GM11168 (cell line): ENCODE results near the gene PRR5L.

ENCODE experiments used
- in situ Hi-C: fragments of 300-500 bp; cut with MboI; formaldehyde crosslinking; loops from one replicate; pipeline ENCODE4 v1.12.0; 2022; ENCODE audit warnings: low sequenced_read_pairs; ENCODE audit not compliant: unreplicated experiment

PRR5L gene

GRCh38 chr11:36394056-36394455, 98.0 kb downstream of the PRR5L start:
- in situ Hi-C loops = no loop called here

- in situ Hi-C loops = no loop called here
Measured at GRCh38 chr11:36394926-36395325, 98.8 kb downstream of the PRR5L start.

GRCh38 chr11:36395978-36396736, 100.1 kb downstream of the PRR5L start:
- in situ Hi-C loops = no loop called here

GRCh38 chr11:36398231-36398953, 102.3 kb downstream of the PRR5L start:
- in situ Hi-C loops = no loop called here

- in situ Hi-C loops = no loop called here
Measured at GRCh38 chr11:36399236-36399635, 103.1 kb downstream of the PRR5L start.

GRCh38 chr11:36399745-36400144, 103.7 kb downstream of the PRR5L start:
- in situ Hi-C loops = no loop called here

GRCh38 chr11:36400766-36401455, 104.8 kb downstream of the PRR5L start:
- in situ Hi-C loops = no loop called here

GRCh38 chr11:36402568-36403170, 106.6 kb downstream of the PRR5L start:
- in situ Hi-C loops = no loop called here

GRCh38 chr11:36403661-36404060, 107.6 kb downstream of the PRR5L start:
- in situ Hi-C loops = no loop called here

- in situ Hi-C loops = no loop called here
Measured at GRCh38 chr11:36404831-36405230, 108.7 kb downstream of the PRR5L start.

GRCh38 chr11:36405585-36406367, 109.7 kb downstream of the PRR5L start:
- in situ Hi-C loops = no loop called here

- in situ Hi-C loops = no loop called here
Measured at GRCh38 chr11:36407356-36407755, 111.3 kb downstream of the PRR5L start.

- in situ Hi-C loops = no loop called here
Measured at GRCh38 chr11:36408498-36409136, 112.5 kb downstream of the PRR5L start.

- in situ Hi-C loops = no loop called here
Measured at GRCh38 chr11:36409152-36409816, 113.2 kb downstream of the PRR5L start.

- in situ Hi-C loops = no loop called here
Measured at GRCh38 chr11:36411202-36411640, 115.1 kb downstream of the PRR5L start.

- in situ Hi-C loops = no loop called here
Measured at GRCh38 chr11:36412781-36413383, 116.8 kb downstream of the PRR5L start.

- in situ Hi-C loops = no loop called here
Measured at GRCh38 chr11:36417154-36417553, 121.1 kb downstream of the PRR5L start.

- in situ Hi-C loops = no loop called here
Measured at GRCh38 chr11:36419791-36420424, 123.8 kb downstream of the PRR5L start.
